SK-N-SH (cell line): ENCODE measurements around the gene PLXNB3. TPM values are rescaled to one million over a fixed set of nuclear protein-coding genes. Genes with fewer than 3 reads are reported as not detected.

Source experiments
- CTCF ChIA-PET: fragments of 300-600, 350-600 bp; formaldehyde crosslinking; extraction: SDS; loops from one replicate; lab custom pipeline; 2021; lab: Yijun Ruan, JAX
- POLR2A ChIA-PET: fragments of 350-600 bp; sonication (Branson Sonifier 250); formaldehyde crosslinking; extraction: SDS; loops from one replicate; lab custom pipeline; 2020; ENCODE audit warnings: antibody characterized with exemption, inconsistent platforms; lab: Yijun Ruan, JAX
- DNase-seq: peaks from one replicate; pipeline ENCODE4 v3.0.0; 2012
- H2AFZ ChIP-seq: fragments of 200-600 bp; sonication (generic); 2 replicates; pipeline ENCODE4 v1.8.1; 2016; ENCODE audit warnings: antibody characterized with exemption, mild to moderate bottlenecking, low read depth
- H3F3A ChIP-seq: fragments of 200-600 bp; sonication (generic); replicated peaks from 2 replicates; pipeline ENCODE3; 2016; ENCODE audit warnings: antibody characterized with exemption, mild to moderate bottlenecking; ENCODE audit not compliant: insufficient read depth
- H3K27ac ChIP-seq, 2 experiments: fragments of 200-500 bp in 1 of 2; fragments of 200-600 bp in 1 of 2; sonication (Bioruptor generic) in 1 of 2; sonication (generic), shearing (Covaris generic) in 1 of 2; 2 replicates each; pipeline versions ENCODE4 v1.5.1 to v1.6.1; 2014 to 2016; ENCODE audit warnings: low read depth in 2 of 2, inconsistent platforms in 1 of 2, low read length in 1 of 2, mild to moderate bottlenecking in 1 of 2, mixed read lengths in 1 of 2
- H3K27me3 ChIP-seq: fragments of 200-600 bp; sonication (generic), shearing (Covaris generic); 2 replicates; pipeline ENCODE4 v1.6.1; 2016; ENCODE audit warnings: mixed run types; ENCODE audit not compliant: insufficient read depth
- H3K36me3 ChIP-seq, 2 experiments: fragments of 200-500 bp in 1 of 2; fragments of 200-600 bp in 1 of 2; sonication (Bioruptor generic) in 1 of 2; sonication (generic) in 1 of 2; replicated peaks in 1 of 2; 2 replicates each; pipeline versions ENCODE3 to v1.5.1; 2014 to 2016; ENCODE audit warnings: low read length in 1 of 2, mild to moderate bottlenecking in 1 of 2; ENCODE audit not compliant: insufficient read depth in 2 of 2, control insufficient read depth in 1 of 2
- H3K4me1 ChIP-seq, 2 experiments: fragments of 200-500 bp in 1 of 2; fragments of 200-600 bp in 1 of 2; sonication (Bioruptor generic) in 1 of 2; sonication (generic), shearing (Covaris generic) in 1 of 2; 2 replicates each; pipeline versions ENCODE4 v1.5.1 to v1.6.1; 2014 to 2016; ENCODE audit warnings: low read depth in 1 of 2, low read length in 1 of 2, mixed run types in 1 of 2; ENCODE audit not compliant: insufficient read depth in 2 of 2, control insufficient read depth in 1 of 2
- H3K4me2 ChIP-seq: fragments of 200-600 bp; sonication (generic), shearing (Covaris generic); 2 replicates; pipeline ENCODE4 v1.6.1; 2017; ENCODE audit warnings: mixed run types
- H3K4me3 ChIP-seq, 2 experiments: fragments of 200-500 bp in 1 of 2; fragments of 200-600 bp in 1 of 2; sonication (Bioruptor generic) in 1 of 2; sonication (generic), shearing (Covaris generic) in 1 of 2; 2 replicates each; pipeline versions ENCODE4 v1.5.1 to v1.8.1; 2014 to 2016; ENCODE audit warnings: low read depth in 2 of 2, inconsistent platforms in 1 of 2, low read length in 1 of 2, mild to moderate bottlenecking in 1 of 2, mixed read lengths in 1 of 2, moderate library complexity in 1 of 2
- H3K79me2 ChIP-seq: fragments of 200-600 bp; sonication (generic); 2 replicates; pipeline ENCODE4 v1.8.1; 2017; ENCODE audit warnings: mild to moderate bottlenecking; ENCODE audit not compliant: insufficient read depth
- H3K9ac ChIP-seq: fragments of 200-600 bp; sonication (generic); 2 replicates; pipeline ENCODE4 v1.6.1; 2017; ENCODE audit warnings: mixed run types
- H3K9me2 ChIP-seq: fragments of 200-600 bp; sonication (generic); 2 replicates; pipeline ENCODE4 v1.6.1; 2017; ENCODE audit warnings: mixed run types
- H3K9me3 ChIP-seq: fragments of 200-600 bp; sonication (generic); 2 replicates; pipeline ENCODE4 v1.6.1; 2017; ENCODE audit warnings: mixed run types, mild to moderate bottlenecking, moderate library complexity
- H4K20me1 ChIP-seq: fragments of 200-600 bp; sonication (generic); 2 replicates; pipeline ENCODE4 v1.6.1; 2017; ENCODE audit warnings: mild to moderate bottlenecking, mixed run types; ENCODE audit not compliant: insufficient read depth
- FOSL2 ChIP-seq: IDR thresholded peaks from 2 replicates; pipeline ENCODE4 v1.4.0; 2012; ENCODE audit warnings: low read depth, mild to moderate bottlenecking, moderate library complexity, borderline replicate concordance
- FOXJ3 ChIP-seq: sonication (generic); formaldehyde crosslinking; IDR thresholded peaks from 2 replicates; pipeline ENCODE4 v1.5.1; 2020; ENCODE audit warnings: mild to moderate bottlenecking, missing genetic modification reagents
- GABPA ChIP-seq: IDR thresholded peaks from 2 replicates; pipeline ENCODE4 v1.4.0; 2012; ENCODE audit warnings: low read depth, mild to moderate bottlenecking
- MEF2A ChIP-seq: IDR thresholded peaks from 2 replicates; pipeline ENCODE4 v1.4.0; 2012; ENCODE audit warnings: low read depth, borderline replicate concordance
- MXI1 ChIP-seq: IDR thresholded peaks from 2 replicates; pipeline ENCODE4 v1.6.1; 2012; ENCODE audit warnings: mild to moderate bottlenecking, low read depth, low read length, improper control_type of control experiment
- RXRA ChIP-seq: IDR thresholded peaks from 2 replicates; pipeline ENCODE4 v1.4.0; 2012; ENCODE audit warnings: low read depth, mild to moderate bottlenecking, borderline replicate concordance
- SMC3 ChIP-seq: IDR thresholded peaks from 2 replicates; pipeline ENCODE4 v1.6.1; 2012; ENCODE audit warnings: low read depth, low read length, improper control_type of control experiment
- TAF1 ChIP-seq: IDR thresholded peaks from 2 replicates; pipeline ENCODE4 v1.6.1; 2012; ENCODE audit warnings: low read depth, mild to moderate bottlenecking, low read length, moderate library complexity, borderline replicate concordance
- WGBS: methylation state at CpG from one replicate; pipeline ENCODE4 v1.1.6; 2017; ENCODE audit warnings: low lambda C conversion rate; 5-methylcytosine and 5-hydroxymethylcytosine counted together
- polyA plus RNA-seq, 3 experiments: library from polyadenylated mRNA; depleted of rRNA; stranded (reverse); fragments of >200 nt; gene quantifications; 2 replicates each; pipeline ENCODE4 v1.2.3, GENCODE V29; 2012
- TF ChIP-seq, protein P1 (sequence below): IDR thresholded peaks from 2 replicates; pipeline ENCODE4 v1.4.0; 2012; ENCODE audit warnings: low read depth
- TF ChIP-seq, protein P2 (sequence below): fragments of 200-600 bp; sonication (generic); IDR thresholded peaks from 2 replicates; pipeline ENCODE4 v1.6.1; 2017; ENCODE audit warnings: antibody characterized with exemption, mild to moderate bottlenecking, moderate library complexity

PLXNB3 gene
- polyA plus RNA-seq, 1 of the 3 experiments (the other 2 are of a cell fraction) = 15.5 TPM

DNA sequence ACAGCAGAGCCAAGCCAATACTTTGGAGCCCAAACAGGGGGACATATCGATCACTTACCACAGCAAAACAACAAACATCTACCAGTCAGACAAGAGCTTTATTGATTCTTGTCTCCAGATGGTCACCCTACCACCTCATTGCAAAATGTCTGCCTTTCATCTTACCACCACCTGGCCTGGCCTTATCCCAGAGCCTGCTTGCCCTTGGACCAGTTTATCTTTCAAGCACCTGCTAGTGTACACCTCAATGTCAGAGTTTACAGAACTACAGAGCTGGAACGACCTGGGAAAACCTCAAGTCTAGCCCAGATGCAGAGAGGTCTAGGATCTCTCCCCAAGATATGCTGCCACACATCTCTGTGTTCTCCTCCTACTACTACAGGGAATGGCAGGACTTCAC lies 44.3 kb upstream of the PLXNB3 start (continued):
- no peak for TF ChIP-seq FOXJ3 (CRISPR knock-in tag)

DNA sequence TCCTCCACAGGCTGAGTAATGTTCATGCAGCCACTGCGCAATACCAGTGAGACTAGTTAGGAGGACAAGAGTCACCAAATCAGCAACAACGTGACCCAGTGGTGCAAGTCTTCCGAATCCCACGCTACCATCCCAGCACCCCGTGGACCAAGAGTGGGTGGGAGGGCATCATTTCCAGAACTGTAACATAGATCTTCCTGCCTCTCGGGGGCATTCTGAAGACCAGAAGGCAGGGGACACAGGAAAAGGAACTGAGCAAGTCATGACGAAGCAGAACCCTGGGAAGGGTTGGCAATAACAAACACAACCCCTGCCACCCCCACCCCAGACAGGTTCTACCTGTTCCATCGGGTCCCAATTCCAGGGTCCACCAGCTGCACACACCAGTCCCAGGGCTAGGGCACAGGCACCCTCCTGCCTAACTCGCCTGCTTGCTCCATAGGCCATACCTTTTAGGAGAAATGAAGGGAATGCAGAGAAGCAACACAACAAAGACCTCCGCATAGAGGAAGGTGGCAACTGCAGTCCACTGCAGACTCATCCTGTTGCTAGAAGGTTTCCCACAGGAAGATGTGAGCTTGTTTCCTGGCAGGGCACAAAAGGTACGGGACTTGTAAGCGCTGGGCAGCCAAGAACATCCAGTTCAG lies 41.2 kb upstream of the PLXNB3 start:
- ChIA-PET POLR2A (no interaction called here), CTCF (interaction anchor here (1.1 kb wide), 1 partner anchor 14 kb away, joined by 4 read pairs; no protein-coding TSS in a partner anchor)
- Histone ChIP-seq H4K20me1 (peaks cover 33% of the 10 kb centered on the region), H3K36me3 (peaks cover 8 to 26% of the 10 kb centered on the region in 2 experiments), H3K4me3 (peak overlapping the region; percentile 63 to 64), H3K4me1 (peaks cover 7 to 36% of the 10 kb centered on the region in 2 experiments; a peak in 3 of 4 replicates)
- no peak for DNase-seq
- TF ChIP-seq MEF2A (no peak), TAF1 (no peak), RXRA (no peak)
- TF ChIP-seq, all 33 proteins: peak for 0
- Histone ChIP-seq H2AFZ (no peak overlapping the region), H3K79me2 (peaks cover 49% of the 10 kb centered on the region), H3K9me3 (no peaks in the 10 kb centered on the region), H3K27me3 (no peaks in the 10 kb centered on the region; the same call in 1 of the 2 replicates), H3K9ac (peak overlapping the region; percentile 76), H3K4me2 (peak overlapping the region; percentile 84), H3K9me2 (no peaks in the 10 kb centered on the region), H3F3A (no peaks in the 10 kb centered on the region), H3K27ac (peak overlapping the region; percentile 76)
- 22% methylated on average over 12 of the region's 12 CpGs for WGBS

DNA sequence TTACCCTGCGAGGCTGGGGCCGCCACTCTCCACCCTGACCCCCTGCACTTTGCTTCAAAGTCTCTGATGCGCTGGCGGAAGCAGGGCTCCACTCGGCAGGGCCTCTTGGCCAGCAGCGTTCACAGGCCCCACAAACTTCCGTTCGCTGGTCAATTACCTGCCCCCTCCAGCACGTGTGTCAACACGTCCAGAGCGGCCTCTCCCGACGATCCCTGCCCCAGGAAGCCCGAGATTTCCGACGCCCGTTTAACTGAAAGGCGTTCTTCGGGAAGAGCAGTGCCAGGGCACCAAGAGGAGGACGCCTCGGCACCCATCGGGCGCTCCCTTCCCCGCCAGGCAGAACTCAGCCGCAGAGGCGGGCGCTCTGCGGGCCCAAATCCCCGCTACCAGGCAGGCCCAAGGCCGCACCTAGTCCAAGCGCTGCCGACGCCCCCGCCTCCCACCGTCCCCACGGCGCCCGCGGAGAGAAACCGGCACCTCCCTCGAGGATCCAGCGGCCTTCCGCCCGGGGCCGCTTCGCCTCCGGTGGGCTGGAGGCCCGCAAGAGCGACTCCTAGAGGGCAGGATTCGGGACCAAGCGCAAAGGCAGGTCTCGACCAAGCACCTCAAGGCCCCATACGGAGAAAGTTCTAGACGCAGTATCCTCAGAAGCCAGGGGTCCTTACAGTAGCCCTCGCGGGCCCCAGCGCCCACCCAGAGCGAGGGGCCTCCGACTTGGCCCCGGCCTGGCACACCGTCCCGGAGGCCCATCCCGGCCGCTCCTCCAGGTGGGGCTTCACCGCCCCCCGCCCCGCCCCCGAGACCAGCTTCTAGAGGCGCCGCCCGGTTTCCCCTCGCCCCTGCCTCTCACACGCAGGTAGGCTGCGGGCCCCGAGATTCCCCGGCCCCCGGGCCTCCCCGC lies 40.4 kb upstream of the PLXNB3 start:
- Histone ChIP-seq H2AFZ (no peak overlapping the region), H3K9me2 (no peaks in the 10 kb centered on the region), H3K9ac (peak overlapping the region; percentile 76), H3K79me2 (peaks cover 49% of the 10 kb centered on the region), H3K4me3 (peak overlapping the region; percentile 63 to 64), H4K20me1 (peaks cover 30% of the 10 kb centered on the region), H3K36me3 (peaks cover 8 to 22% of the 10 kb centered on the region in 2 experiments), H3K4me1 (peaks cover 7 to 38% of the 10 kb centered on the region in 2 experiments; a peak in 3 of 4 replicates), H3F3A (no peaks in the 10 kb centered on the region), H3K9me3 (no peaks in the 10 kb centered on the region), H3K4me2 (peak overlapping the region; percentile 84), H3K27ac (peak overlapping the region; percentile 76), H3K27me3 (no peaks in the 10 kb centered on the region; the same call in 1 of the 2 replicates)
- CTCF ChIA-PET = no interaction called here
- POLR2A ChIA-PET = no interaction called here
- no peak for TF ChIP-seq SMC3
- TF ChIP-seq, protein P1, sequence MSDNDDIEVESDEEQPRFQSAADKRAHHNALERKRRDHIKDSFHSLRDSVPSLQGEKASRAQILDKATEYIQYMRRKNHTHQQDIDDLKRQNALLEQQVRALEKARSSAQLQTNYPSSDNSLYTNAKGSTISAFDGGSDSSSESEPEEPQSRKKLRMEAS = peak; percentile 70; the same call in 1 of the 2 replicates
- TF ChIP-seq MXI1 = peak; percentile 50; the same call in 1 of the 2 replicates
- TF ChIP-seq, protein P2, sequence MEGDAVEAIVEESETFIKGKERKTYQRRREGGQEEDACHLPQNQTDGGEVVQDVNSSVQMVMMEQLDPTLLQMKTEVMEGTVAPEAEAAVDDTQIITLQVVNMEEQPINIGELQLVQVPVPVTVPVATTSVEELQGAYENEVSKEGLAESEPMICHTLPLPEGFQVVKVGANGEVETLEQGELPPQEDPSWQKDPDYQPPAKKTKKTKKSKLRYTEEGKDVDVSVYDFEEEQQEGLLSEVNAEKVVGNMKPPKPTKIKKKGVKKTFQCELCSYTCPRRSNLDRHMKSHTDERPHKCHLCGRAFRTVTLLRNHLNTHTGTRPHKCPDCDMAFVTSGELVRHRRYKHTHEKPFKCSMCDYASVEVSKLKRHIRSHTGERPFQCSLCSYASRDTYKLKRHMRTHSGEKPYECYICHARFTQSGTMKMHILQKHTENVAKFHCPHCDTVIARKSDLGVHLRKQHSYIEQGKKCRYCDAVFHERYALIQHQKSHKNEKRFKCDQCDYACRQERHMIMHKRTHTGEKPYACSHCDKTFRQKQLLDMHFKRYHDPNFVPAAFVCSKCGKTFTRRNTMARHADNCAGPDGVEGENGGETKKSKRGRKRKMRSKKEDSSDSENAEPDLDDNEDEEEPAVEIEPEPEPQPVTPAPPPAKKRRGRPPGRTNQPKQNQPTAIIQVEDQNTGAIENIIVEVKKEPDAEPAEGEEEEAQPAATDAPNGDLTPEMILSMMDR = peak; percentile 49
- no peak for TF ChIP-seq FOSL2
- TF ChIP-seq GABPA = peak; percentile 36; the same call in 1 of the 2 replicates
- peak; percentile 68 for DNase-seq
- WGBS = 14% methylated on average over 14 of the region's 78 CpGs
